CD4-positive, alpha-beta T cell (primary cell): ENCODE data around the gene CMIP. TPM values are rescaled to one million over a fixed set of nuclear protein-coding genes. Genes with fewer than 3 reads are reported as not detected.

ENCODE experiments used
- ATAC-seq: fragments of 200-7000 bp; cut with Tn5 transposase; one replicate; pipeline ENCODE4 v1.10.0; 2022; ENCODE audit warnings: mild to moderate bottlenecking; ENCODE audit not compliant: poor library complexity
- CTCF ChIA-PET: fragments of 350-600 bp; sonication (Branson Sonifier 250); formaldehyde crosslinking; loops from one replicate; lab custom pipeline; 2021; ENCODE audit warnings: antibody characterized with exemption, inconsistent platforms; lab: Charles Lee
- POLR2A ChIA-PET: fragments of 350-600 bp; sonication (Branson Sonifier 250); formaldehyde crosslinking; loops from one replicate; lab custom pipeline; 2021; ENCODE audit warnings: antibody characterized with exemption, inconsistent platforms; lab: Charles Lee
- DNase-seq, 14 experiments: peaks; one replicate each; pipeline ENCODE4 v3.0.0-alpha.2; 2013 to 2020; ENCODE audit warnings: mixed read lengths in 2 of 14
- H3K27ac ChIP-seq, 2 donors: one replicate each; pipeline versions ENCODE4 v1.5.1 to v1.7.0; 2013; ENCODE audit warnings: low read length in 2 of 2, low read depth in 1 of 2, mild to moderate bottlenecking in 1 of 2
- H3K27me3 ChIP-seq, 2 experiments: 1 replicate in 1 of 2; 2 replicates in 1 of 2; pipeline versions ENCODE4 v1.6.1 to v1.7.0; 2013; ENCODE audit warnings: low read length in 2 of 2, control low read depth in 1 of 2, mild to moderate bottlenecking in 1 of 2, moderate library complexity in 1 of 2; ENCODE audit not compliant: insufficient read depth in 2 of 2, control insufficient read depth in 1 of 2
- H3K36me3 ChIP-seq: one replicate; pipeline ENCODE4 v1.6.1; 2013; ENCODE audit warnings: low read length, control low read depth; ENCODE audit not compliant: insufficient read depth
- H3K4me1 ChIP-seq: one replicate; pipeline ENCODE4 v1.6.1; 2013; ENCODE audit warnings: low read length, control low read depth; ENCODE audit not compliant: insufficient read depth
- H3K4me3 ChIP-seq: one replicate; pipeline ENCODE4 v1.5.1; 2013; ENCODE audit warnings: mild to moderate bottlenecking, low read length, moderate library complexity
- H3K9me3 ChIP-seq, 2 experiments: 1 replicate in 1 of 2; 2 replicates in 1 of 2; pipeline versions ENCODE4 v1.6.1 to v1.7.0; 2013; ENCODE audit warnings: low read length in 2 of 2, mild to moderate bottlenecking in 2 of 2, control low read depth in 1 of 2, moderate library complexity in 1 of 2; ENCODE audit not compliant: control insufficient read depth in 1 of 2, insufficient read depth in 1 of 2
- H3K27ac Mint-ChIP-seq: one replicate; pipeline ENCODE4 v1.8.0; 2020; ENCODE audit warnings: mixed read lengths
- H3K27me3 Mint-ChIP-seq: one replicate; pipeline ENCODE4 v1.8.0; 2021; ENCODE audit warnings: mixed read lengths
- H3K36me3 Mint-ChIP-seq: one replicate; pipeline ENCODE4 v1.8.0; 2021; ENCODE audit warnings: low read depth, mixed read lengths
- H3K4me1 Mint-ChIP-seq: one replicate; pipeline ENCODE4 v1.8.0; 2021; ENCODE audit warnings: low read depth, mixed read lengths
- H3K4me3 Mint-ChIP-seq: one replicate; pipeline ENCODE4 v1.8.0; 2020; ENCODE audit warnings: mild to moderate bottlenecking, mixed read lengths
- H3K9me3 Mint-ChIP-seq: one replicate; pipeline ENCODE4 v1.8.0; 2020; ENCODE audit warnings: mixed read lengths
- intact Hi-C, 2 experiments: fragments of 100-400 bp; cut with DNase I in 1 of 2; cut with micrococcal nuclease in 1 of 2; formaldehyde crosslinking; loops; one replicate each; pipeline versions ENCODE4 v1.15.1 to v1.9.0; 2023 to 2025; cut with DNase I, micrococcal nuclease
- total RNA-seq, 174 experiments: library from RNA in 2 of 174; stranded (reverse) in 2 of 174; gene quantifications; one replicate each; pipeline ENCODE4 v1.2.3 and lab custom pipeline; 2021 to 2026
- TF ChIP-seq, protein P1 (sequence below): fragments of 200-600 bp; IDR thresholded peaks from one replicate; pipeline ENCODE4 v1.8.0; 2022; ENCODE audit warnings: antibody characterized with exemption, mild to moderate bottlenecking

The CMIP gene
- total RNA-seq, 2 experiments from 2014 or later, result 33.5 to 35.3 TPM

- Histone ChIP-seq H3K36me3 (peaks cover 10% of the 10 kb centered on the region), H3K4me3 (no peak overlapping the region), H3K27ac (no peak overlapping the region), H3K9me3 (peaks cover 0 to 5% of the 10 kb centered on the region in 2 experiments), H3K4me1 (peaks cover 49% of the 10 kb centered on the region), H3K27me3 (no peaks in the 10 kb centered on the region)
- ATAC-seq (no peak), DNase-seq (no peak)
- Mint-ChIP-seq H3K27me3 (no peaks in the 10 kb centered on the region), H3K9me3 (no peaks in the 10 kb centered on the region), H3K36me3 (peaks cover 8% of the 10 kb centered on the region), H3K27ac (no peak overlapping the region), H3K4me1 (peaks cover 26% of the 10 kb centered on the region), H3K4me3 (no peak overlapping the region)
- TF ChIP-seq, protein P1, sequence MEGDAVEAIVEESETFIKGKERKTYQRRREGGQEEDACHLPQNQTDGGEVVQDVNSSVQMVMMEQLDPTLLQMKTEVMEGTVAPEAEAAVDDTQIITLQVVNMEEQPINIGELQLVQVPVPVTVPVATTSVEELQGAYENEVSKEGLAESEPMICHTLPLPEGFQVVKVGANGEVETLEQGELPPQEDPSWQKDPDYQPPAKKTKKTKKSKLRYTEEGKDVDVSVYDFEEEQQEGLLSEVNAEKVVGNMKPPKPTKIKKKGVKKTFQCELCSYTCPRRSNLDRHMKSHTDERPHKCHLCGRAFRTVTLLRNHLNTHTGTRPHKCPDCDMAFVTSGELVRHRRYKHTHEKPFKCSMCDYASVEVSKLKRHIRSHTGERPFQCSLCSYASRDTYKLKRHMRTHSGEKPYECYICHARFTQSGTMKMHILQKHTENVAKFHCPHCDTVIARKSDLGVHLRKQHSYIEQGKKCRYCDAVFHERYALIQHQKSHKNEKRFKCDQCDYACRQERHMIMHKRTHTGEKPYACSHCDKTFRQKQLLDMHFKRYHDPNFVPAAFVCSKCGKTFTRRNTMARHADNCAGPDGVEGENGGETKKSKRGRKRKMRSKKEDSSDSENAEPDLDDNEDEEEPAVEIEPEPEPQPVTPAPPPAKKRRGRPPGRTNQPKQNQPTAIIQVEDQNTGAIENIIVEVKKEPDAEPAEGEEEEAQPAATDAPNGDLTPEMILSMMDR, result no peak
- intact Hi-C loops, result no loop called here
- POLR2A ChIA-PET, result no interaction called here
- CTCF ChIA-PET, result no interaction called here
These were observed 72.5 kb downstream of the CMIP start for GRCh38 chr16:81517150-81517499.

DNA sequence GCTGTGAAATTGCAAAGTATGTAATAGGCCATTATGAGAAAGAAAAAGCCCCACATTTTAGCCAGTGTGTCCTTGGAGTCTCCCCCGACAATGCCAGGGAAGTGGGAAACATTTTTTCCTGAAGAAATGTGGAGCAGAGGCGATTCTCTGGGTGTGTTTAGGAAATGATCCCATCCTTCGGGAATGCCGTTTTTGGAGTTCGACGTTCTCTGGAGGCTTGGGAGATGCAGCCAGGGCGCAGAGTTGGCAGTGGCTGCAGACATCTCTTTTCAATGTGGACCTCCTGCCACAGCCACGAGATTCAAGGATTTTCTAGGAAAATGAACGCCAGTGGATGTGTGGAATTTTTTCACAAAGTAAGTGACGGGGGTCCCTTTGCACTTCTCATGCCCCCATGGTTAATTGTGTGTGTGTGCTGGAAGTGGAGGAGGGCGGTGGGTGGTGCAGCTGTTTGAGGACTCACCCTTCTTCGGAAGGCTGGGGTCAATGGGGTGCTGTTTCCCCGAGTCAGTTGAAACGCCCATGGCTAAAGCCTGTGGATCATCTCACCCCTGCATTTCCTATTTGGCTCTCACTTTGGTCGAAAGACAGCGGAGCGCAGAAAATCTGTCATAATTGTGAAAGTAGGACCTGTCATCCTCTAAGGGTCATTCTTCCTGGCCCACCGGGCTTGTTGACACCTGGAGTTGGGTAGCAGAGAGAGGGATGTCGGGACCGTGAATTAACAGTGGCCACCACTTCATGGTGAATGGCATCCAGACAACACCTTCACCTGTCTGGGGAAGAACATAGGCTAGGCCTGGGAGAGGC is 73.2 kb downstream of the CMIP start:
- H3K27ac ChIP-seq, result no peak overlapping the region
- peaks cover 10% of the 10 kb centered on the region for H3K36me3 ChIP-seq
- ATAC-seq (no peak), DNase-seq (no peak)
- H3K36me3 Mint-ChIP-seq, result peaks cover 8% of the 10 kb centered on the region
- H3K27me3 Mint-ChIP-seq, result no peaks in the 10 kb centered on the region
- H3K27me3 ChIP-seq, result no peaks in the 10 kb centered on the region
- no peaks in the 10 kb centered on the region for H3K9me3 Mint-ChIP-seq
- peaks cover 53% of the 10 kb centered on the region for H3K4me1 ChIP-seq
- H3K27ac Mint-ChIP-seq, result no peak overlapping the region
- ChIA-PET CTCF (no interaction called here), POLR2A (no interaction called here)
- H3K4me3 Mint-ChIP-seq, result no peak overlapping the region
- TF ChIP-seq, protein P1, result no peak
- H3K9me3 ChIP-seq, result peaks cover 0 to 5% of the 10 kb centered on the region in 2 experiments
- peaks cover 33% of the 10 kb centered on the region for H3K4me1 Mint-ChIP-seq
- intact Hi-C loops, result no loop called here
- H3K4me3 ChIP-seq, result no peak overlapping the region

GRCh38 chr16:81518439-81518757 is 73.8 kb downstream of the CMIP start:
- Histone ChIP-seq H3K36me3 (peaks cover 10% of the 10 kb centered on the region), H3K27me3 (no peaks in the 10 kb centered on the region), H3K9me3 (peaks cover 0 to 5% of the 10 kb centered on the region in 2 experiments), H3K4me1 (peaks cover 53% of the 10 kb centered on the region), H3K4me3 (no peak overlapping the region), H3K27ac (no peak overlapping the region)
- TF ChIP-seq, protein P1, result no peak
- DNase-seq (no peak), ATAC-seq (no peak)
- POLR2A ChIA-PET, result no interaction called here
- intact Hi-C loops, result no loop called here
- no peaks in the 10 kb centered on the region for H3K9me3 Mint-ChIP-seq
- H3K27ac Mint-ChIP-seq, result no peak overlapping the region
- no peaks in the 10 kb centered on the region for H3K27me3 Mint-ChIP-seq
- H3K4me3 Mint-ChIP-seq, result no peak overlapping the region
- CTCF ChIA-PET, result no interaction called here
- H3K36me3 Mint-ChIP-seq, result peaks cover 8% of the 10 kb centered on the region
- peaks cover 39% of the 10 kb centered on the region for H3K4me1 Mint-ChIP-seq
